AG10803 (cell line): Measurements from ENCODE around the gene KBTBD4.

Experiments
- DNase-seq: peaks from one replicate; pipeline ENCODE4 v3.0.0; 2010; ENCODE audit warnings: low read depth
- H3K4me3 ChIP-seq: 2 replicates; pipeline ENCODE4 v1.5.1; 2011; ENCODE audit warnings: mild to moderate bottlenecking, low read length, control low read depth
- TF ChIP-seq, protein P1 (sequence below): conservative IDR thresholded peaks from 2 replicates; pipeline ENCODE4 v1.5.1; 2011; ENCODE audit warnings: mild to moderate bottlenecking, low read length, control low read depth, inconsistent platforms

KBTBD4 gene

GRCh38 chr11:47586098-47586855 is 7.5 kb upstream of the KBTBD4 start, which contains the start of gene FAM180B:
Gene FAM180B (plus strand): TSS chr11:47586678. CDS start chr11:47586769, 91 bp downstream.
- DNase-seq = no peak
- H3K4me3 ChIP-seq = no peak within 1 kb of the TSS
- TF ChIP-seq, protein P1, sequence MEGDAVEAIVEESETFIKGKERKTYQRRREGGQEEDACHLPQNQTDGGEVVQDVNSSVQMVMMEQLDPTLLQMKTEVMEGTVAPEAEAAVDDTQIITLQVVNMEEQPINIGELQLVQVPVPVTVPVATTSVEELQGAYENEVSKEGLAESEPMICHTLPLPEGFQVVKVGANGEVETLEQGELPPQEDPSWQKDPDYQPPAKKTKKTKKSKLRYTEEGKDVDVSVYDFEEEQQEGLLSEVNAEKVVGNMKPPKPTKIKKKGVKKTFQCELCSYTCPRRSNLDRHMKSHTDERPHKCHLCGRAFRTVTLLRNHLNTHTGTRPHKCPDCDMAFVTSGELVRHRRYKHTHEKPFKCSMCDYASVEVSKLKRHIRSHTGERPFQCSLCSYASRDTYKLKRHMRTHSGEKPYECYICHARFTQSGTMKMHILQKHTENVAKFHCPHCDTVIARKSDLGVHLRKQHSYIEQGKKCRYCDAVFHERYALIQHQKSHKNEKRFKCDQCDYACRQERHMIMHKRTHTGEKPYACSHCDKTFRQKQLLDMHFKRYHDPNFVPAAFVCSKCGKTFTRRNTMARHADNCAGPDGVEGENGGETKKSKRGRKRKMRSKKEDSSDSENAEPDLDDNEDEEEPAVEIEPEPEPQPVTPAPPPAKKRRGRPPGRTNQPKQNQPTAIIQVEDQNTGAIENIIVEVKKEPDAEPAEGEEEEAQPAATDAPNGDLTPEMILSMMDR = no peak

DNA sequence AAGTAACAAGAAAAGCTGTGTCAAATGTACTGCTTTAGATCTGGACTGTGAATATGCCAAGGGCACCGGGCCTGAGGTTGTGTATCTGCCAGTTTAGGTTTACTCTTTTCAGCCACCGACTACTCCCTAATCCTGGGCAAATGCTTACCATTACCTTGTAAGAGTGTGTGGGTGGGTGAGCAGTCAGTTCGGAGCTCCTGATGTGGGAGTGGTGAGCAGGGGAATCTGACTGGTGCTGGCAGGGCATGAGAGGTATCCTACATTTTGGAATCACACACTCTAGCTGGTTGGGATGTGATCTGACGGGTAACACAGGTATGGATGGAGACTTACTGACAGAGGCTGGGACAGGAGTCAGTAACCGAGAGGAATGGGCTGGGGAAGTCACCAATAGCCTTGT is 5.1 kb upstream of the KBTBD4 start:
- TF ChIP-seq, protein P1 = no peak
- no peak for DNase-seq
- no peak overlapping the region for H3K4me3 ChIP-seq

GRCh38 chr11:47577460-47578041 is 1.2 kb downstream of the KBTBD4 start:
- peak overlapping the region; percentile 97 for H3K4me3 ChIP-seq
- no peak for DNase-seq
- TF ChIP-seq, protein P1 = no peak

- TF ChIP-seq, protein P1 = no peak
- no peak for DNase-seq
- no peak overlapping the region for H3K4me3 ChIP-seq
These were observed 5.4 kb downstream of the KBTBD4 start for GRCh38 chr11:47573321-47573720.

DNA sequence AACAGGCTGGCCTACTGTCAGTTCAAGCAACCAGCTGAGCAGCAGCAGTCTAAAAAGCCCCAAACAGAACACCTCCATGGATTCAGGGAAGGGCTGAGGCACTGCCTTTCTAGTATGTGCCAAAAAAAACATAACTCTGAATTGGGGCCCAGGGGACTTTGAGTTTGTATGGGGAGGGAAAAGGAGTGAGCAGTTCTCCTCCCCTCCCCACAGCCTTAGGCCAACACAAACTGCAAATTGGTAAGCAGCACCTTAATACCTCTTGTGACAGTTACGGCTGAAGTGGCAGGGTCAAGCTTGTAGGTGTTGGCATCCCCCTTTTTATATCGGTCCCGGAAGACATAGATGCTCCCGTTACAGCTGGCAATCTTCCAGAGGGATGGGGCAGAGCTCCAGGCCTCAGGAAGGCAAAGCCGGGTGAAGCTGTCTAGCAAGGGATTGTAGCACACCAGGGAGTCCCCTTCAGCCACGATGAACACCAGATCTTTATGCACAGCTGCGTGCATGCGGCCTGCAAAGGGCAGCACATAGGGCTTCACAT is 6.0 kb downstream of the KBTBD4 start:
- TF ChIP-seq, protein P1 = no peak
- no peak for DNase-seq

DNA sequence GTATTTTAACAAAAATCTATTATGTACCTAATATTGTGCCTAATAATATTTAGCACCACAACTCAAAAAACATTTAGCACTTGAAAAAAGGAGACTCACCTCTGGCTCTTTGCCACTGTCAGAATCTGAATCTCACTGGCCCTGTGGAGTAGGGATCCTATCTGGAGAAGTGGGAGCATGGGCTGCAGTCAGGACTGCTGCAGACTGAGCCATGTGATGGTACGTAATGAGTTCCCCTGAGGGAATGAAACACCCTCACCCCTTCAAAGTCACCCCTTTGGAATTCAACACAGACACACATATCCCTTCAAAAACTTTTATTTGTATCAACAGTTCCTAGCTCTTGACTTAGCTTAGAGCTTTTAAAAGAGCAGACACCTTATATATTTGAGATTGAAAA is 6.9 kb downstream of the KBTBD4 start:
- peak; percentile 62 for DNase-seq
- TF ChIP-seq, protein P1 = no peak

More for the DNA sequence above, 6.0 kb downstream of the KBTBD4 start:
- H3K4me3 ChIP-seq = no peak overlapping the region

DNA sequence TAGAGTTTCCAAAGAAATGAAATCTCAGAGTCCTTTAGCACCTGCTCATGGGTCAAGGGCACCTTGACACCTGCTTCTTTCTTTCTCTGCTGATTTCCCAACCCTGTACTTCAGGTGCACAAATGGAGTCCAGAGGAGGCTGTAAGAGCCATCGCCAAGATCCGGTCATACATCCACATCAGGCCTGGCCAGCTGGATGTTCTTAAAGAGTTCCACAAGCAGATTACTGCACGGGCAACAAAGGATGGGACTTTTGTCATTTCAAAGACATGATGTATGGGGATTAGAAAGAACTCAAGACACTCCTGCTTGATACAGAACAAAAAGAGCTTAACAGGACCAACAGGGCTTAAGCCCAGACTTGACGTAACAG is 7.4 kb downstream of the KBTBD4 start:
- no peak overlapping the region for H3K4me3 ChIP-seq
- no peak for DNase-seq
- TF ChIP-seq, protein P1 = no peak

More for the DNA sequence above, 6.9 kb downstream of the KBTBD4 start:
- no peak overlapping the region for H3K4me3 ChIP-seq
